Activated CD8-positive, alpha-beta T cell treated with anti-CD3 and anti-CD28 coated beads for 36 hours (primary cell): ENCODE measurements around the gene INTS1. TPM values are rescaled to one million over a fixed set of nuclear protein-coding genes. Genes with fewer than 3 reads are reported as not detected.
A peak's percentile ranks its signal among the peaks of the same experiment; 100 is the strongest.

Source experiments
- ATAC-seq: fragments of 200-7000 bp; cut with Tn5 transposase; one replicate; pipeline ENCODE4 v1.10.0; 2021; ENCODE audit warnings: mild to moderate bottlenecking, moderate library complexity
- CTCF ChIA-PET: fragments of 350-600 bp; sonication (Branson Sonifier 250); formaldehyde crosslinking; loops from one replicate; lab custom pipeline; 2021; ENCODE audit warnings: antibody characterized with exemption; lab: Charles Lee
- POLR2A ChIA-PET: fragments of 350-600 bp; sonication (Branson Sonifier 250); formaldehyde crosslinking; loops from one replicate; lab custom pipeline; 2021; ENCODE audit warnings: antibody characterized with exemption; lab: Charles Lee
- DNase-seq: peaks from one replicate; pipeline ENCODE4 v3.0.0-alpha.2; 2020
- H3K27ac Mint-ChIP-seq: one replicate; pipeline ENCODE4 v1.8.0; 2021; ENCODE audit warnings: mild to moderate bottlenecking, mixed read lengths
- H3K27me3 Mint-ChIP-seq: one replicate; pipeline ENCODE4 v1.8.0; 2021; ENCODE audit warnings: mixed read lengths
- H3K36me3 Mint-ChIP-seq: one replicate; pipeline ENCODE4 v1.8.0; 2021; ENCODE audit warnings: low read depth, mixed read lengths
- H3K4me1 Mint-ChIP-seq: one replicate; pipeline ENCODE4 v1.8.0; 2021; ENCODE audit warnings: low read depth, mixed read lengths
- H3K4me3 Mint-ChIP-seq: one replicate; pipeline ENCODE4 v1.8.0; 2021; ENCODE audit warnings: mild to moderate bottlenecking, moderate library complexity, mixed read lengths
- H3K9me3 Mint-ChIP-seq: one replicate; pipeline ENCODE4 v1.8.0; 2021; ENCODE audit warnings: mixed read lengths
- intact Hi-C: fragments of 100-400 bp; cut with micrococcal nuclease; formaldehyde crosslinking; loops from one replicate; pipeline ENCODE4 v1.10.0; 2022
- total RNA-seq, 2 experiments: library from RNA; stranded (reverse); gene quantifications; one replicate each; pipeline ENCODE4 v1.2.3, GENCODE V29; 2021
- TF ChIP-seq, protein P1 (sequence below): fragments of 200-600 bp; IDR thresholded peaks from one replicate; pipeline ENCODE4 v1.8.0; 2022; ENCODE audit warnings: antibody characterized with exemption, mild to moderate bottlenecking

The INTS1 gene
- total RNA-seq, 2 experiments from 2014 or later = 100 to 103 TPM

DNA sequence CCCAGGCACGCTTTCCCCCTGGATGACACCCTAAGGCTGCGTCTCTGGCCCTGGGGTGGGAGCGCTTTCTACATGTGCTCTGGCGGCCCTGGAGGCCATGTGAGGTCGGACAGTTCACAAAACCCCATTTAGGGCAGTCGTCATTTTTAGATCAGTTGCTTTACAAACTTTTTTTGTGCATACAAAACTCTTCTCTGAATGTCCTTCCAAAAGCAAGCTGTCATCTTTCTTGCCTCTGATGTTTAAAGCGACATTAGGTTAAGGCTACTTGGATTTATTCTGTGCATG lies 32.2 kb upstream of the INTS1 start:
- no peaks in the 10 kb centered on the region for H3K9me3 Mint-ChIP-seq
- no peaks in the 10 kb centered on the region for H3K27me3 Mint-ChIP-seq
- peaks cover 26% of the 10 kb centered on the region for H3K4me1 Mint-ChIP-seq
- intact Hi-C loops = no loop called here
- H3K4me3 Mint-ChIP-seq = no peak overlapping the region
- H3K36me3 Mint-ChIP-seq = peaks cover 14% of the 10 kb centered on the region
- CTCF ChIA-PET = no interaction called here
- TF ChIP-seq, protein P1, sequence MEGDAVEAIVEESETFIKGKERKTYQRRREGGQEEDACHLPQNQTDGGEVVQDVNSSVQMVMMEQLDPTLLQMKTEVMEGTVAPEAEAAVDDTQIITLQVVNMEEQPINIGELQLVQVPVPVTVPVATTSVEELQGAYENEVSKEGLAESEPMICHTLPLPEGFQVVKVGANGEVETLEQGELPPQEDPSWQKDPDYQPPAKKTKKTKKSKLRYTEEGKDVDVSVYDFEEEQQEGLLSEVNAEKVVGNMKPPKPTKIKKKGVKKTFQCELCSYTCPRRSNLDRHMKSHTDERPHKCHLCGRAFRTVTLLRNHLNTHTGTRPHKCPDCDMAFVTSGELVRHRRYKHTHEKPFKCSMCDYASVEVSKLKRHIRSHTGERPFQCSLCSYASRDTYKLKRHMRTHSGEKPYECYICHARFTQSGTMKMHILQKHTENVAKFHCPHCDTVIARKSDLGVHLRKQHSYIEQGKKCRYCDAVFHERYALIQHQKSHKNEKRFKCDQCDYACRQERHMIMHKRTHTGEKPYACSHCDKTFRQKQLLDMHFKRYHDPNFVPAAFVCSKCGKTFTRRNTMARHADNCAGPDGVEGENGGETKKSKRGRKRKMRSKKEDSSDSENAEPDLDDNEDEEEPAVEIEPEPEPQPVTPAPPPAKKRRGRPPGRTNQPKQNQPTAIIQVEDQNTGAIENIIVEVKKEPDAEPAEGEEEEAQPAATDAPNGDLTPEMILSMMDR = no peak
- ATAC-seq (no peak), DNase-seq (no peak)
- POLR2A ChIA-PET = interaction anchor here (0.8 to 1.2 kb wide), 3 partner anchors 16 to 30 kb away, joined by 3 read pairs; no protein-coding TSS in a partner anchor
- peak overlapping the region; percentile 34 for H3K27ac Mint-ChIP-seq

DNA sequence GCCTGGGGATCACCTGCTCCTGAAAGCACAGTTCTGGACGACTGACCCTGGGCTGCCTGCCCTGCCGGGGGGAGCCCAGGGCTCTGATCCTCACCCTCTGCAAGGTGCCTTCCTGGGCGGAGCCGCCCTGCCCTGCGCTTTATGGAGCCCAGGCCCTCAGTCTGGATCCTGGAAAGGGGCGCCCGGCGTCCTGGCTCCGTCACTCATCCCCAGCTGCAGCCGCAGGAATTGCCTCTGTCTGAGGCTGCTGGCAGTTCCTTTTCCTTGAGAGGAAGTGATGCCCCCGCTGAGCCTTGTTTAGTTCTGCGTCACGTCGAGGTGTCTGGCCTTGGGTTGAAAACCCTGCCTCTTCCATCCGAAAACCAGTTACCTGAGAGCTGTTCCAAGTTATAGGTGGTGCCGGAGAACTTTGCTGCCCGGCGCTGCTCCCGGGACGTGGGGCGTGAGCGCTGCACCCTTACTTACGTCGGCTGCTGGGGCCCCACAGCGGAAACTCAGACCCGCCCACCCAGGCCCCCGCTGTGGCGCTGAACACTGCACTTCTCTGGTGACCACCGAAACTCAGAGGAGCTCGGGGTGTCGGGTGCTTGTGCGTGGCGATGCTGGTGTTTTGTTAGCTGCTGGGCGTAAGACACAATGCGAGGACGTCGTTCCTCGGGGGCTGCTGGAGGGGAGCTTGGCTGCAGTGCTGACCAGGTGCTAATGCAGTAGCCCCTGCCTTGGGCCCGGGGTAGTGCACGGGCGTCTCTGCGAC lies 31.7 kb upstream of the INTS1 start:
- no peaks in the 10 kb centered on the region for H3K27me3 Mint-ChIP-seq
- intact Hi-C loops = no loop called here
- no peaks in the 10 kb centered on the region for H3K9me3 Mint-ChIP-seq
- DNase-seq (no peak), ATAC-seq (no peak)
- H3K27ac Mint-ChIP-seq = peak overlapping the region; percentile 34
- ChIA-PET POLR2A (interaction anchor here (0.8 to 1.2 kb wide), 3 partner anchors 17 to 29 kb away, joined by 3 read pairs; no protein-coding TSS in a partner anchor), CTCF (no interaction called here)
- peaks cover 26% of the 10 kb centered on the region for H3K4me1 Mint-ChIP-seq
- TF ChIP-seq, protein P1 = no peak
- H3K36me3 Mint-ChIP-seq = peaks cover 13% of the 10 kb centered on the region
- no peak overlapping the region for H3K4me3 Mint-ChIP-seq

GRCh38 chr7:1535100-1535458 lies 30.9 kb upstream of the INTS1 start:
- Mint-ChIP-seq H3K9me3 (no peaks in the 10 kb centered on the region), H3K36me3 (peaks cover 8% of the 10 kb centered on the region), H3K4me3 (no peak overlapping the region), H3K27ac (no peak overlapping the region), H3K4me1 (peaks cover 26% of the 10 kb centered on the region), H3K27me3 (no peaks in the 10 kb centered on the region)
- ChIA-PET POLR2A (interaction anchor here (0.6 kb wide), 1 partner anchor 26 kb away, joined by 3 read pairs; no protein-coding TSS in a partner anchor), CTCF (no interaction called here)
- TF ChIP-seq, protein P1 = no peak
- intact Hi-C loops = no loop called here
- no peak for ATAC-seq
- DNase-seq = no peak

DNA sequence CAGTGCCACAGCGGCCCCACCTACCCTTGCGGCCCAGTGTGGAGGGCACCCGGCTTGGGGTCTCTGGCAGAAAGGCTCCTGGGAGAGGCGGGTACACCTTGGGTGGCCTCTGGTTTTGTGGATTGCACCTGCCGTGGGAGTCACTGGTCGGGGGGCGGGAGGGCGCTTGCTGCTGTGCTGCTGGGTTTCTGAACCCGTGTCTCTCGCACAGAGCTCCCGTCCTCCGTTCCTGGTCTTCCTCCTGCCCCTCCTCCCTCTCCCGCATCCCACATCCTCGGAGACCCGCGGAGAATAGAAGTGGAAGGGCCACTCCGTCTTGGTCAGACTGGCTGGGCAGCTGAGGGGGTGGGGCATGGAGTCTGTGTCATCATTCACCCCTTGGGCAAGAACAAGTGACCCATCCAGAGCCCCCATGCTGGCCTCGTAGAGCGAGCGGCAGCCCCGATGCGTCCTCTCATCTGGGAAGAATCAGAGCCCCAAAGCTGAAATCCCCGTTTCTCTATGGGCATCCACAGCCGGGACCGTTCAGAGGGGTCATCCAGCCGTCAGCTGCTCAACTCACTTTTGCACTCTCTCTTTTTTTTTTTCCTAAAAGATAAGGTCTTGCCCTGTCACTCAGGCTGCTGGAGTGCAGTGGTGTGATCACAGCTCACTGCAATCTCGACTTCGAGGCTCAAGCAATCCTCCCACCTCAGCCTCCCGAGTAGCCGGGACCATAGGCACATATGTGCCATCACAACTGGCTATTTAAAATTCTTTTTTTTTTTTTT lies 30.3 kb upstream of the INTS1 start:
- TF ChIP-seq, protein P1 = no peak
- CTCF ChIA-PET = interaction anchor here (1.1 kb wide), 1 partner anchor 22 kb away, joined by 3 read pairs; the partner anchor contains the start of gene TMEM184A
- intact Hi-C loops = no loop called here
- Mint-ChIP-seq H3K27ac (no peak overlapping the region), H3K9me3 (no peaks in the 10 kb centered on the region), H3K27me3 (no peaks in the 10 kb centered on the region), H3K4me3 (no peak overlapping the region), H3K4me1 (peaks cover 26% of the 10 kb centered on the region), H3K36me3 (peaks cover 8% of the 10 kb centered on the region)
- ATAC-seq = no peak
- DNase-seq = no peak
- POLR2A ChIA-PET = interaction anchor here (0.6 to 3.4 kb wide), 6 partner anchors 9 to 61 kb away, joined by 3 to 13 read pairs (median 4); partner anchors contain the start of gene INTS1
